Cardiac muscle cell (in vitro differentiated cells and primary cell): ENCODE results near the gene FBXO10. TPM values are rescaled to one million over a fixed set of nuclear protein-coding genes. Genes with fewer than 3 reads are reported as not detected.
A peak's percentile ranks its signal among the peaks of the same experiment; 100 is the strongest.

Experiments
- DNase-seq, 2 donors: peaks; one replicate each; pipeline versions ENCODE4 v3.0.0 to v3.0.0-alpha.2; 2010 to 2017; ENCODE audit warnings: low read depth in 1 of 2, low spot score in 1 of 2
- H3K27ac ChIP-seq: fragments of 200-600 bp; sonication (generic); 2 replicates; pipeline ENCODE4 v1.5.1; 2016
- H3K27me3 ChIP-seq: fragments of 200-600 bp; sonication (generic); 2 replicates; pipeline ENCODE4 v1.6.0; 2016; ENCODE audit warnings: control low read depth
- H3K36me3 ChIP-seq: fragments of 200-600 bp; sonication (generic); 2 replicates; pipeline ENCODE4 v1.5.1; 2016; ENCODE audit warnings: control low read depth
- H3K4me1 ChIP-seq: fragments of 200-600 bp; sonication (generic); 2 replicates; pipeline ENCODE4 v1.8.1; 2017; ENCODE audit warnings: low read depth, mild to moderate bottlenecking, mixed run types
- H3K4me3 ChIP-seq: fragments of 200-600 bp; sonication (generic); 2 replicates; pipeline ENCODE4 v1.5.1; 2016; ENCODE audit warnings: mild to moderate bottlenecking
- H3K9me3 ChIP-seq: fragments of 200-600 bp; sonication (generic); 2 replicates; pipeline ENCODE4 v1.5.1; 2017; ENCODE audit warnings: low read depth, mild to moderate bottlenecking, control low read depth
- CTCF ChIP-seq: IDR thresholded peaks from 2 replicates; pipeline ENCODE4 v1.5.1; 2012; ENCODE audit warnings: low read depth, mild to moderate bottlenecking, low read length
- polyA plus RNA-seq: library from polyadenylated mRNA; unstranded; fragments of >200 nt; fragmentation: Nextera tagmentation; extraction: Ambion mirVana; gene quantifications from 2 replicates; pipeline ENCODE4 v1.2.1, GENCODE V29; 2016
- total RNA-seq: library from RNA; depleted of rRNA; stranded (reverse); fragments of >200 nt; gene quantifications from 2 replicates; pipeline ENCODE4 v1.2.3, GENCODE V29; 2016

FBXO10 gene
- total and polyA plus RNA-seq, 2 experiments from 2014 or later: 10.6 to 19.8 TPM

- DNase-seq: no peak
- peaks cover 6% of the 10 kb centered on the region for H3K4me1 ChIP-seq
- no peaks in the 10 kb centered on the region for H3K9me3 ChIP-seq
- TF ChIP-seq CTCF: no peak
- H3K27me3 ChIP-seq: no peaks in the 10 kb centered on the region
- H3K27ac ChIP-seq: peak overlapping the region; percentile 84
- H3K4me3 ChIP-seq: peak overlapping the region; percentile 60
- H3K36me3 ChIP-seq: no peaks in the 10 kb centered on the region
Observed at GRCh38 chr9:37575001-37575400, 1.2 kb downstream of the FBXO10 start.

GRCh38 chr9:37574241-37574721 lies 1.9 kb downstream of the FBXO10 start:
- peak in 1 of 2 donors; percentile 78 for DNase-seq
- no peak overlapping the region for H3K4me3 ChIP-seq

GRCh38 chr9:37571282-37571681 lies 4.9 kb downstream of the FBXO10 start:
- TF ChIP-seq CTCF: no peak
- H3K27me3 ChIP-seq: no peaks in the 10 kb centered on the region
- no peak overlapping the region for H3K4me3 ChIP-seq
- H3K9me3 ChIP-seq: no peaks in the 10 kb centered on the region
- H3K27ac ChIP-seq: no peak overlapping the region
- no peaks in the 10 kb centered on the region for H3K36me3 ChIP-seq
- H3K4me1 ChIP-seq: peaks cover 6% of the 10 kb centered on the region
- DNase-seq: no peak

More at GRCh38 chr9:37574241-37574721, 1.9 kb downstream of the FBXO10 start:
- H3K9me3 ChIP-seq: no peaks in the 10 kb centered on the region
- no peak for TF ChIP-seq CTCF
- no peaks in the 10 kb centered on the region for H3K27me3 ChIP-seq
- H3K4me1 ChIP-seq: peaks cover 6% of the 10 kb centered on the region
- no peaks in the 10 kb centered on the region for H3K36me3 ChIP-seq
- no peak overlapping the region for H3K27ac ChIP-seq

- Histone ChIP-seq H3K36me3 (no peaks in the 10 kb centered on the region), H3K27me3 (no peaks in the 10 kb centered on the region), H3K27ac (no peak overlapping the region), H3K4me1 (no peaks in the 10 kb centered on the region), H3K9me3 (no peaks in the 10 kb centered on the region), H3K4me3 (no peak overlapping the region)
- no peak for DNase-seq
- no peak for TF ChIP-seq CTCF
Observed at GRCh38 chr9:37566716-37567115, 9.5 kb downstream of the FBXO10 start.

- DNase-seq: no peak
- no peak for TF ChIP-seq CTCF
- H3K27ac ChIP-seq: no peak overlapping the region
- no peaks in the 10 kb centered on the region for H3K36me3 ChIP-seq
- H3K4me3 ChIP-seq: no peak overlapping the region
- no peaks in the 10 kb centered on the region for H3K27me3 ChIP-seq
- H3K4me1 ChIP-seq: no peaks in the 10 kb centered on the region
- H3K9me3 ChIP-seq: no peaks in the 10 kb centered on the region
Observed at GRCh38 chr9:37565661-37566618, 10.2 kb downstream of the FBXO10 start.
